ENCODE results near the gene TP53BP2.
A peak's percentile ranks its signal among the peaks of the same experiment; 100 is the strongest.
"Not testable (repeated sequence)": the region's sequence is repeated elsewhere in the genome, so short reads cannot be mapped to it uniquely, and the experiment has no call there.

TP53BP2 gene

GRCh38 chr1:223845810-223846682 is at the start of gene TP53BP2:
TP53BP2 (minus strand) TSS chr1:223845947; CDS start chr1:223845680, 267 bp downstream.
- DNase-seq: peak; percentile 95 to 99 (median 97)

GRCh38 chr1:223890494-223890893 is 44.7 kb upstream of the TP53BP2 start:
- DNase-seq: not testable (repeated sequence)

GRCh38 chr1:223889319-223889718 is 43.6 kb upstream of the TP53BP2 start:
- not testable (repeated sequence) for DNase-seq

- peak; percentile 65 to 80 (median 70) for DNase-seq
Measured at GRCh38 chr1:223887747-223888418, 42.1 kb upstream of the TP53BP2 start.

- DNase-seq: no peak
Measured at GRCh38 chr1:223886516-223886921, 40.8 kb upstream of the TP53BP2 start.

- DNase-seq: no peak
Measured at GRCh38 chr1:223885614-223886013, 39.9 kb upstream of the TP53BP2 start.

GRCh38 chr1:223878598-223879325 is 33.0 kb upstream of the TP53BP2 start:
- DNase-seq: no peak

- DNase-seq: no peak
Measured at GRCh38 chr1:223877804-223878203, 32.1 kb upstream of the TP53BP2 start.

- DNase-seq: no peak
Measured at GRCh38 chr1:223876590-223876989, 30.8 kb upstream of the TP53BP2 start.

GRCh38 chr1:223873044-223873443 is 27.3 kb upstream of the TP53BP2 start:
- no peak for DNase-seq

GRCh38 chr1:223872308-223872901 is 26.7 kb upstream of the TP53BP2 start:
- no peak for DNase-seq

- peak; percentile 83 to 88 (median 86) for DNase-seq
Measured at GRCh38 chr1:223870617-223871574, 25.1 kb upstream of the TP53BP2 start.

GRCh38 chr1:223864599-223865368 is 19.0 kb upstream of the TP53BP2 start:
- not testable (repeated sequence) for DNase-seq

- no peak for DNase-seq
Measured at GRCh38 chr1:223864084-223864483, 18.3 kb upstream of the TP53BP2 start.

GRCh38 chr1:223861904-223862303 is 16.2 kb upstream of the TP53BP2 start:
- no peak for DNase-seq

- DNase-seq: no peak
Measured at GRCh38 chr1:223860051-223860622, 14.4 kb upstream of the TP53BP2 start.

GRCh38 chr1:223859058-223859457 is 13.3 kb upstream of the TP53BP2 start:
- no peak for DNase-seq

GRCh38 chr1:223856386-223856785 is 10.6 kb upstream of the TP53BP2 start:
- DNase-seq: no peak

GRCh38 chr1:223853748-223854147 is 8.0 kb upstream of the TP53BP2 start:
- DNase-seq: no peak

- no peak for DNase-seq
Measured at GRCh38 chr1:223853275-223853674, 7.5 kb upstream of the TP53BP2 start.

Data from suppressor macrophage treated with lipopolysaccharide for 1 hour (primary cell).